CD14-positive monocyte (primary cell): ENCODE measurements around the gene EML4. TPM values are rescaled to one million over a fixed set of nuclear protein-coding genes. Genes with fewer than 3 reads are reported as not detected.

Experiments
- DNase-seq, 3 donors: peaks; one replicate each; pipeline ENCODE4 v3.0.0-alpha.2; 2011 to 2022
- H2AFZ ChIP-seq: 2 replicates; pipeline ENCODE4 v1.6.0; 2012; ENCODE audit warnings: mild to moderate bottlenecking, low read depth, low read length, inconsistent platforms; ENCODE audit not compliant: insufficient read depth, poor library complexity, severe bottlenecking
- H3K27ac ChIP-seq, 2 donors: 1 replicate in 1 of 2; 2 replicates in 1 of 2; pipeline ENCODE4 v1.5.1; 2012 to 2013; ENCODE audit warnings: low read length in 2 of 2, control low read depth in 1 of 2, inconsistent platforms in 1 of 2, low read depth in 1 of 2, mild to moderate bottlenecking in 1 of 2
- H3K27me3 ChIP-seq, 2 donors: one replicate each; pipeline versions ENCODE4 v1.6.0 to v1.6.1; 2011 to 2013; ENCODE audit warnings: low read length in 2 of 2; ENCODE audit not compliant: control insufficient read depth in 2 of 2, insufficient read depth in 2 of 2
- H3K36me3 ChIP-seq, 2 donors: replicated peaks in 1 of 2; 1 replicate in 1 of 2; 2 replicates in 1 of 2; pipeline versions ENCODE4 v1.5.1 to v1.6.1; 2012 to 2013; ENCODE audit warnings: low read length in 2 of 2, control low read depth in 1 of 2, inconsistent platforms in 1 of 2, mild to moderate bottlenecking in 1 of 2; ENCODE audit not compliant: insufficient read depth in 2 of 2, control insufficient read depth in 1 of 2
- H3K4me1 ChIP-seq, 2 donors: 1 replicate in 1 of 2; 2 replicates in 1 of 2; pipeline versions ENCODE4 v1.5.1 to v1.6.1; 2012 to 2013; ENCODE audit warnings: low read length in 2 of 2, control low read depth in 1 of 2, inconsistent platforms in 1 of 2, mild to moderate bottlenecking in 1 of 2, moderate library complexity in 1 of 2; ENCODE audit not compliant: insufficient read depth in 2 of 2, control insufficient read depth in 1 of 2
- H3K4me2 ChIP-seq: replicated peaks from 2 replicates; pipeline ENCODE3; 2012; ENCODE audit warnings: low read length, moderate library complexity, mild to moderate bottlenecking; ENCODE audit not compliant: poor library complexity, severe bottlenecking; ENCODE audit errors: extremely low read depth
- H3K4me3 ChIP-seq, 3 experiments: fragments of 200-600 bp in 1 of 3; sonication (generic) in 1 of 3; replicated peaks in 1 of 3; 1 replicate in 2 of 3; 2 replicates in 1 of 3; pipeline ENCODE4 v1.5.1; 2011 to 2013; ENCODE audit warnings: low read length in 3 of 3, mild to moderate bottlenecking in 3 of 3, control low read depth in 2 of 3, low read depth in 2 of 3, inconsistent platforms in 1 of 3, moderate library complexity in 1 of 3
- H3K79me2 ChIP-seq: 2 replicates; pipeline ENCODE4 v1.6.0; 2012; ENCODE audit warnings: mild to moderate bottlenecking, control low read depth, inconsistent platforms, low read length, moderate library complexity; ENCODE audit not compliant: insufficient read depth
- H3K9ac ChIP-seq: 2 replicates; pipeline ENCODE4 v1.6.0; 2017; ENCODE audit warnings: low read length, mild to moderate bottlenecking; ENCODE audit not compliant: insufficient read depth, poor library complexity, severe bottlenecking
- H3K9me3 ChIP-seq, 2 donors: replicated peaks in 1 of 2; 1 replicate in 1 of 2; 2 replicates in 1 of 2; pipeline versions ENCODE4 v1.5.1 to v1.6.1; 2012 to 2013; ENCODE audit warnings: low read length in 2 of 2, control low read depth in 1 of 2; ENCODE audit not compliant: control insufficient read depth in 1 of 2, insufficient read depth in 1 of 2
- H4K20me1 ChIP-seq: 2 replicates; pipeline ENCODE4 v1.6.0; 2012; ENCODE audit warnings: mild to moderate bottlenecking, low read length, control low read depth, moderate library complexity; ENCODE audit not compliant: insufficient read depth
- H3K27ac Mint-ChIP-seq, 7 donors: one replicate each; pipeline ENCODE4 v1.8.0; 2020; ENCODE audit warnings: mild to moderate bottlenecking in 7 of 7, mixed read lengths in 7 of 7, moderate library complexity in 6 of 7, inconsistent platforms in 2 of 7
- H3K27me3 Mint-ChIP-seq, 3 donors: one replicate each; pipeline ENCODE4 v1.8.0; 2021 to 2022; ENCODE audit warnings: low read depth in 3 of 3, mild to moderate bottlenecking in 3 of 3, mixed read lengths in 3 of 3, moderate library complexity in 3 of 3, inconsistent platforms in 1 of 3
- H3K36me3 Mint-ChIP-seq, 2 donors: one replicate each; pipeline ENCODE4 v1.8.0; 2020; ENCODE audit warnings: mixed read lengths in 2 of 2, inconsistent platforms in 1 of 2, mild to moderate bottlenecking in 1 of 2
- H3K4me1 Mint-ChIP-seq: one replicate; pipeline ENCODE4 v1.8.0; 2020; ENCODE audit warnings: mild to moderate bottlenecking, mixed read lengths
- H3K4me3 Mint-ChIP-seq, 2 donors: one replicate each; pipeline ENCODE4 v1.8.0; 2020; ENCODE audit warnings: mild to moderate bottlenecking in 2 of 2, mixed read lengths in 2 of 2, moderate library complexity in 1 of 2
- H3K9me3 Mint-ChIP-seq, 7 donors: one replicate each; pipeline ENCODE4 v1.8.0; 2020 to 2022; ENCODE audit warnings: mixed read lengths in 7 of 7, mild to moderate bottlenecking in 6 of 7, moderate library complexity in 6 of 7, inconsistent platforms in 2 of 7
- CTCF ChIP-seq: fragments of 200-600 bp; IDR thresholded peaks from one replicate; pipeline ENCODE4 v1.8.0; 2022; ENCODE audit warnings: antibody characterized with exemption, mild to moderate bottlenecking
- WGBS: methylation state at CpG from one replicate; pipeline ENCODE4 v1.1.5; 2013; ENCODE audit warnings: missing lambda C conversion rate; ENCODE audit not compliant: insufficient coverage; 5-methylcytosine and 5-hydroxymethylcytosine counted together
- intact Hi-C, 2 donors: fragments of 100-400 bp; cut with micrococcal nuclease; formaldehyde crosslinking; loops; one replicate each; pipeline versions ENCODE4 v1.15.0 to v1.15.1; 2023
- polyA plus RNA-seq, 3 donors: library from polyadenylated mRNA; depleted of rRNA in 1 of 3; unstranded in 2 of 3; stranded (reverse) in 1 of 3; fragments of 300-500 nt in 2 of 3; fragments of >200 nt in 1 of 3; fragmentation: Illumina TruSeq in 2 of 3; gene quantifications; 1 replicate in 2 of 3; 2 replicates in 1 of 3; pipeline ENCODE4 v1.2.3, GENCODE V29; 2012 to 2021

EML4 gene
- polyA plus RNA-seq, 3 donors = 11.5 to 24.3 (median 15.0) TPM

- Histone ChIP-seq H3K4me2 (no peak overlapping the region), H3K27me3 (no peaks in the 10 kb centered on the region), H3K9ac (no peak overlapping the region), H3K27ac (no peak overlapping the region), H3K4me1 (peaks cover 14 to 18% of the 10 kb centered on the region in 2 donors), H3K4me3 (no peak overlapping the region), H4K20me1 (peaks cover 51% of the 10 kb centered on the region), H3K9me3 (no peaks in the 10 kb centered on the region), H2AFZ (no peak overlapping the region), H3K36me3 (no peaks in the 10 kb centered on the region), H3K79me2 (peaks cover 44% of the 10 kb centered on the region)
- no peak for DNase-seq
- Mint-ChIP-seq H3K4me3 (no peak overlapping the region), H3K27ac (no peak overlapping the region), H3K9me3 (no peaks in the 10 kb centered on the region), H3K36me3 (peaks cover 10 to 19% of the 10 kb centered on the region in 2 donors), H3K27me3 (peaks cover 0 to 2% (median 1%) of the 10 kb centered on the region in 3 donors), H3K4me1 (peaks cover 22% of the 10 kb centered on the region)
- intact Hi-C loops = no loop called here
- TF ChIP-seq CTCF = no peak
- WGBS = 100% methylated on average over 2 of the region's 5 CpGs
Observed at GRCh38 chr2:42211291-42211690, 42.1 kb downstream of the EML4 start.

- peaks cover 0 to 2% (median 1%) of the 10 kb centered on the region in 3 donors for H3K27me3 Mint-ChIP-seq
- no peaks in the 10 kb centered on the region for H3K9me3 Mint-ChIP-seq
- Histone ChIP-seq H3K27me3 (no peaks in the 10 kb centered on the region), H3K9me3 (no peaks in the 10 kb centered on the region), H3K79me2 (peaks cover 56% of the 10 kb centered on the region), H3K36me3 (no peaks in the 10 kb centered on the region), H3K9ac (no peak overlapping the region), H3K4me3 (no peak overlapping the region), H4K20me1 (peaks cover 44% of the 10 kb centered on the region), H3K4me2 (no peak overlapping the region), H2AFZ (no peak overlapping the region), H3K4me1 (peaks cover 18 to 32% of the 10 kb centered on the region in 2 donors), H3K27ac (no peak overlapping the region)
- intact Hi-C loops = no loop called here
- H3K36me3 Mint-ChIP-seq = peaks cover 9 to 25% of the 10 kb centered on the region in 2 donors
- H3K4me3 Mint-ChIP-seq = no peak overlapping the region
- no peak for TF ChIP-seq CTCF
- 100% methylated on average over 3 of the region's 4 CpGs for WGBS
- peak overlapping the region in 3 of 7 donors; percentile 22 to 48 (median 22) for H3K27ac Mint-ChIP-seq
- no peak for DNase-seq
- H3K4me1 Mint-ChIP-seq = peaks cover 32% of the 10 kb centered on the region
Observed at GRCh38 chr2:42214669-42215068, 45.5 kb downstream of the EML4 start.
